ENCODE data around the gene OPA3.

GRCh38 chr19:45502111-45502510 is 82.5 kb downstream of the OPA3 start:
- TF ChIP-seq CTCF (IDR thresholded peaks at IDR 0.05) (no peak), ETV6 (CRISPR knock-in tag; IDR thresholded peaks at IDR 0.05) (no peak), ZNF671 (CRISPR knock-in tag; IDR thresholded peaks at IDR 0.05) (no peak), MAX (CRISPR knock-in tag; IDR thresholded peaks at IDR 0.05) (no peak), USF2 (CRISPR knock-in tag; IDR thresholded peaks at IDR 0.05) (no peak), ERG (CRISPR knock-in tag; IDR thresholded peaks at IDR 0.05) (no peak), IRF2 (CRISPR knock-in tag; IDR thresholded peaks at IDR 0.05; ENCODE audit: borderline replicate concordance, low read depth) (no peak), MXD4 (CRISPR knock-in tag; IDR thresholded peaks at IDR 0.05; ENCODE audit: borderline replicate concordance) (no peak), TCF7 (CRISPR knock-in tag; IDR thresholded peaks at IDR 0.05; ENCODE audit: low read depth) (no peak)

Measured in WTC11 (cell line).